KMS-11 (cell line): Measurements from ENCODE around the gene PCP4L1.

Source experiments
- H2AFZ ChIP-seq: fragments of 200-600 bp; sonication (generic); 2 replicates; pipeline ENCODE4 v1.6.1; 2016; ENCODE audit warnings: antibody characterized with exemption, mixed run types, low read depth
- H3K27ac ChIP-seq: fragments of 200-600 bp; sonication (generic); 2 replicates; pipeline ENCODE4 v1.6.1; 2016; ENCODE audit warnings: mild to moderate bottlenecking, mixed run types
- H3K27me3 ChIP-seq: fragments of 200-600 bp; sonication (generic); 2 replicates; pipeline ENCODE4 v1.6.1; 2017; ENCODE audit warnings: mild to moderate bottlenecking, low read depth, mixed run types, moderate library complexity; ENCODE audit not compliant: insufficient read depth
- H3K36me3 ChIP-seq: fragments of 200-600 bp; sonication (generic); 2 replicates; pipeline ENCODE4 v1.6.1; 2017; ENCODE audit warnings: mild to moderate bottlenecking, mixed run types; ENCODE audit not compliant: insufficient read depth
- H3K4me1 ChIP-seq: fragments of 200-600 bp; sonication (generic); 2 replicates; pipeline ENCODE4 v1.6.1; 2016; ENCODE audit warnings: mild to moderate bottlenecking, low read depth, mixed run types; ENCODE audit not compliant: poor library complexity, severe bottlenecking
- H3K4me2 ChIP-seq: fragments of 200-600 bp; sonication (generic); 2 replicates; pipeline ENCODE4 v1.7.0; 2016; ENCODE audit warnings: mild to moderate bottlenecking, mixed run types
- H3K4me3 ChIP-seq: fragments of 200-600 bp; sonication (generic); IDR thresholded peaks from 2 replicates; pipeline ENCODE4 v1.6.1; 2017; ENCODE audit warnings: low read depth, low read length, mixed read lengths; ENCODE audit not compliant: insufficient read depth
- H3K79me2 ChIP-seq: fragments of 200-600 bp; sonication (generic); 2 replicates; pipeline ENCODE4 v1.6.1; 2016; ENCODE audit warnings: low read depth, mixed run types; ENCODE audit not compliant: insufficient read depth
- H3K9ac ChIP-seq: fragments of 200-600 bp; sonication (generic); 2 replicates; pipeline ENCODE4 v1.6.1; 2016; ENCODE audit warnings: mild to moderate bottlenecking, mixed run types
- H4K20me1 ChIP-seq: fragments of 200-600 bp; sonication (generic); 2 replicates; pipeline ENCODE4 v1.6.1; 2016; ENCODE audit warnings: mild to moderate bottlenecking, mixed run types; ENCODE audit not compliant: insufficient read depth
- CTCF ChIP-seq: fragments of 200-600 bp; sonication (generic); conservative IDR thresholded peaks from 2 replicates; pipeline ENCODE4 v1.6.1; 2017; ENCODE audit warnings: low read depth, mild to moderate bottlenecking, antibody characterized with exemption, low read length, moderate library complexity, mixed read lengths

PCP4L1 gene

GRCh38 chr1:161233102-161233501 lies 25.4 kb upstream of the PCP4L1 start:
- Histone ChIP-seq H3K4me3 (no peak overlapping the region), H3K36me3 (peaks cover 3% of the 10 kb centered on the region; the same call in 1 of the 2 replicates), H3K27ac (no peak overlapping the region), H3K79me2 (no peaks in the 10 kb centered on the region), H3K4me1 (no peaks in the 10 kb centered on the region), H2AFZ (no peak overlapping the region), H3K27me3 (no peaks in the 10 kb centered on the region), H3K9ac (no peak overlapping the region), H4K20me1 (no peaks in the 10 kb centered on the region), H3K4me2 (no peak overlapping the region)
- no peak for TF ChIP-seq CTCF

GRCh38 chr1:161235957-161236775 lies 22.4 kb upstream of the PCP4L1 start:
- no peaks in the 10 kb centered on the region for H4K20me1 ChIP-seq
- no peaks in the 10 kb centered on the region for H3K4me1 ChIP-seq
- H3K79me2 ChIP-seq = no peaks in the 10 kb centered on the region
- no peaks in the 10 kb centered on the region for H3K36me3 ChIP-seq
- H3K9ac ChIP-seq = no peak overlapping the region
- no peak overlapping the region for H3K27ac ChIP-seq
- no peak overlapping the region for H2AFZ ChIP-seq
- H3K4me3 ChIP-seq = no peak overlapping the region
- H3K4me2 ChIP-seq = no peak overlapping the region
- no peaks in the 10 kb centered on the region for H3K27me3 ChIP-seq
- TF ChIP-seq CTCF = no peak

- no peak within 1 kb of the TSS for H3K4me2 ChIP-seq
- no peak within 1 kb of the TSS for H3K27ac ChIP-seq
- H3K4me1 ChIP-seq = no peaks in the 10 kb centered on the region
- no peak within 1 kb of the TSS for H3K9ac ChIP-seq
- H4K20me1 ChIP-seq = no peaks in the 10 kb centered on the region
- H3K79me2 ChIP-seq = no peaks in the 10 kb centered on the region
- no peaks in the 10 kb centered on the region for H3K36me3 ChIP-seq
- H3K4me3 ChIP-seq = no peak within 1 kb of the TSS
- TF ChIP-seq CTCF = no peak
- H3K27me3 ChIP-seq = no peaks in the 10 kb centered on the region
- no peak within 1 kb of the TSS for H2AFZ ChIP-seq
Observed at GRCh38 chr1:161238039-161238473, 20.5 kb upstream of the PCP4L1 start, which contains the start of gene NR1I3. TSS of gene NR1I3 (minus strand) at chr1:161238203. CDS start at chr1:161236565, 1,638 bp downstream.

GRCh38 chr1:161241682-161242081 lies 16.9 kb upstream of the PCP4L1 start:
- Histone ChIP-seq H3K4me1 (no peaks in the 10 kb centered on the region), H3K4me2 (no peak overlapping the region), H2AFZ (no peak overlapping the region), H3K9ac (no peak overlapping the region), H3K79me2 (no peaks in the 10 kb centered on the region), H3K27me3 (no peaks in the 10 kb centered on the region), H3K4me3 (no peak overlapping the region), H3K36me3 (no peaks in the 10 kb centered on the region), H4K20me1 (no peaks in the 10 kb centered on the region), H3K27ac (no peak overlapping the region)
- no peak for TF ChIP-seq CTCF
